ENCODE measurements around the gene ZNF576. TPM values are rescaled to one million over a fixed set of nuclear protein-coding genes. Genes with fewer than 3 reads are reported as not detected.
"Not testable (repeated sequence)": the region's sequence is repeated elsewhere in the genome, so short reads cannot be mapped to it uniquely, and the experiment has no call there.

The ZNF576 gene
- polyA plus RNA-seq, 5 donors, result 10.0 to 14.4 (median 10.6) TPM

- no peak for DNase-seq
Measured at GRCh38 chr19:43572171-43572588, 24.2 kb upstream of the ZNF576 start.

- no peak for DNase-seq
Measured at GRCh38 chr19:43574424-43575155, 21.8 kb upstream of the ZNF576 start.

GRCh38 chr19:43575156-43575950 is 21.0 kb upstream of the ZNF576 start, which contains the start of the genes PINLYP and XRCC1:
TSS of gene PINLYP (plus strand) at chr19:43575801. CDS start at chr19:43577192, 1,391 bp downstream.
TSS of gene XRCC1 (minus strand) at chr19:43575527. CDS start at chr19:43575458, 69 bp downstream.
- peak; percentile 98 to 99 for DNase-seq

- DNase-seq, result peak in 1 of 2 donors; percentile 25
Measured at GRCh38 chr19:43575955-43576878, 20.2 kb upstream of the ZNF576 start.

GRCh38 chr19:43578787-43579186 is 17.6 kb upstream of the ZNF576 start:
- no peak for DNase-seq

GRCh38 chr19:43581467-43581866 is 14.9 kb upstream of the ZNF576 start:
- DNase-seq, result no peak

GRCh38 chr19:43582495-43582894 is 13.9 kb upstream of the ZNF576 start:
- DNase-seq, result no peak

GRCh38 chr19:43584484-43584883 is 11.9 kb upstream of the ZNF576 start:
- DNase-seq, result no peak

GRCh38 chr19:43586346-43586745 is 10.0 kb upstream of the ZNF576 start:
- DNase-seq, result no peak

- not testable (repeated sequence) for DNase-seq
Measured at GRCh38 chr19:43587029-43587428, 9.4 kb upstream of the ZNF576 start.

GRCh38 chr19:43589277-43589676 is 7.1 kb upstream of the ZNF576 start:
- no peak for DNase-seq

GRCh38 chr19:43589678-43590077 is 6.7 kb upstream of the ZNF576 start:
- no peak for DNase-seq

- no peak for DNase-seq
Measured at GRCh38 chr19:43591904-43592772, 4.3 kb upstream of the ZNF576 start.

- DNase-seq, result no peak
Measured at GRCh38 chr19:43592800-43593350, 3.5 kb upstream of the ZNF576 start.

GRCh38 chr19:43594081-43594697 is 2.2 kb upstream of the ZNF576 start:
- DNase-seq, result no peak

- DNase-seq, result peak; percentile 47 to 54
Measured at GRCh38 chr19:43594710-43595604, 1.4 kb upstream of the ZNF576 start.

- peak in 1 of 2 donors; percentile 13 for DNase-seq
Measured at GRCh38 chr19:43595605-43595998, 793 bp upstream of the ZNF576 start.

GRCh38 chr19:43596842-43597461 is 557 bp downstream of the ZNF576 start:
- DNase-seq, result no peak
